ENCODE data around the gene DEAF1. TPM values are rescaled to one million over a fixed set of nuclear protein-coding genes. Genes with fewer than 3 reads are reported as not detected.

Gene DEAF1
- total RNA-seq, 2 donors from 2014 or later, result 15.5 to 26.6 TPM

DNA sequence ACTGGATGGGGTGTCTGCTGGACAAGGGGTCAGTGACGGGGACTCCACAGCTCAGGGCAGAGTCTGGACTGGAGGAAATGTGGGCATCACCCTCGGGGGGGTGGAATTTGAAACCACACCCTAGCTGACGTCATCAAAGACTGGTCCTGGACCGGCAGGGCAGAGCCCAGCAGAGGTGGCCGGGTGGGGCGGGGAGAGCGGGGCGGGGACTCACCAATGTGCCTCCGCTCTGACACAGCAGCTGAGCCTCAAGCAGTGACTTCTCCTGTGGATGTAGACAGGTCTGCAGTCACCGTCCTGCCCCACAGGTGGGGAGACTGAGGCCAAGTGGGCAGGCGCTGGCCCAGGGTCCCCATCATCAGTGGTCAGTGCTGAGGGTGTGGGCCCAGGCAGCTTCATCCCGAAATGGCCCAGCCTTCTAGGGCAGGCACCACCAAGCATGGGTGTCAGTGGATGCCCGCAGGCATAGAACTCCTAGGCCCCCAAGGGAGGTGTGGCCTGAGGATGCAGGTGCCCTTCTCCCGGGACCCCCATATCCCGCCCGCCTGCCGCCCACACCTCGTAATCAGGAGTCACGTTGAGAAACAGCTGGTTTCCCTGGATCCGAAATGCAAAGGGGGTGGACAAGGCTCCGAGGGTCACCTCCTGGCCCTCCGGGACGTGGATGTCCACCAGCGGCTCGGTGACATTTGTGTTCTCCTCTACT is 70.9 kb downstream of the DEAF1 start:
- Histone ChIP-seq H3K4me1 (peaks cover 0 to 5% of the 10 kb centered on the region in 2 donors), H3K27me3 (peaks cover 0 to 3% of the 10 kb centered on the region in 2 donors), H3K4me3 (no peak overlapping the region), H3K27ac (no peak overlapping the region), H3K36me3 (no peaks in the 10 kb centered on the region), H3K9me3 (no peaks in the 10 kb centered on the region)
- TF ChIP-seq, protein P1, sequence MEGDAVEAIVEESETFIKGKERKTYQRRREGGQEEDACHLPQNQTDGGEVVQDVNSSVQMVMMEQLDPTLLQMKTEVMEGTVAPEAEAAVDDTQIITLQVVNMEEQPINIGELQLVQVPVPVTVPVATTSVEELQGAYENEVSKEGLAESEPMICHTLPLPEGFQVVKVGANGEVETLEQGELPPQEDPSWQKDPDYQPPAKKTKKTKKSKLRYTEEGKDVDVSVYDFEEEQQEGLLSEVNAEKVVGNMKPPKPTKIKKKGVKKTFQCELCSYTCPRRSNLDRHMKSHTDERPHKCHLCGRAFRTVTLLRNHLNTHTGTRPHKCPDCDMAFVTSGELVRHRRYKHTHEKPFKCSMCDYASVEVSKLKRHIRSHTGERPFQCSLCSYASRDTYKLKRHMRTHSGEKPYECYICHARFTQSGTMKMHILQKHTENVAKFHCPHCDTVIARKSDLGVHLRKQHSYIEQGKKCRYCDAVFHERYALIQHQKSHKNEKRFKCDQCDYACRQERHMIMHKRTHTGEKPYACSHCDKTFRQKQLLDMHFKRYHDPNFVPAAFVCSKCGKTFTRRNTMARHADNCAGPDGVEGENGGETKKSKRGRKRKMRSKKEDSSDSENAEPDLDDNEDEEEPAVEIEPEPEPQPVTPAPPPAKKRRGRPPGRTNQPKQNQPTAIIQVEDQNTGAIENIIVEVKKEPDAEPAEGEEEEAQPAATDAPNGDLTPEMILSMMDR (IDR thresholded peaks at IDR 0.05), result no peak
- DNase-seq (ENCODE audit: low spot score), result no peak

GRCh38 chr11:623349-623869 is 71.6 kb downstream of the DEAF1 start:
- H3K36me3 ChIP-seq, result no peaks in the 10 kb centered on the region
- TF ChIP-seq, protein P1 (IDR thresholded peaks at IDR 0.05), result no peak
- no peaks in the 10 kb centered on the region for H3K9me3 ChIP-seq
- H3K27ac ChIP-seq, result no peak overlapping the region
- no peak for DNase-seq (ENCODE audit: low spot score)
- no peak overlapping the region for H3K4me3 ChIP-seq
- peaks cover 0 to 3% of the 10 kb centered on the region in 2 donors for H3K27me3 ChIP-seq
- H3K4me1 ChIP-seq, result peaks cover 0 to 5% of the 10 kb centered on the region in 2 donors

- Histone ChIP-seq H3K36me3 (no peaks in the 10 kb centered on the region), H3K9me3 (no peaks in the 10 kb centered on the region), H3K4me3 (no peak overlapping the region), H3K27me3 (peaks cover 0 to 3% of the 10 kb centered on the region in 2 donors), H3K4me1 (peaks cover 0 to 5% of the 10 kb centered on the region in 2 donors), H3K27ac (no peak overlapping the region)
- no peak for DNase-seq (ENCODE audit: low spot score)
- TF ChIP-seq, protein P1 (IDR thresholded peaks at IDR 0.05), result no peak
Observed at GRCh38 chr11:621838-622237, 73.2 kb downstream of the DEAF1 start.

- Histone ChIP-seq H3K27me3 (peaks cover 0 to 3% of the 10 kb centered on the region in 2 donors), H3K9me3 (no peaks in the 10 kb centered on the region), H3K36me3 (no peaks in the 10 kb centered on the region), H3K27ac (no peak overlapping the region), H3K4me1 (peaks cover 0 to 6% of the 10 kb centered on the region in 2 donors), H3K4me3 (no peak overlapping the region)
- no peak for DNase-seq (ENCODE audit: low spot score)
- TF ChIP-seq, protein P1 (IDR thresholded peaks at IDR 0.05), result no peak
Observed at GRCh38 chr11:620935-621814, 73.8 kb downstream of the DEAF1 start.

GRCh38 chr11:620201-620600 is 74.8 kb downstream of the DEAF1 start:
- no peaks in the 10 kb centered on the region for H3K27me3 ChIP-seq
- TF ChIP-seq, protein P1 (IDR thresholded peaks at IDR 0.05), result no peak
- H3K4me3 ChIP-seq, result no peak overlapping the region
- no peak overlapping the region for H3K27ac ChIP-seq
- no peaks in the 10 kb centered on the region for H3K9me3 ChIP-seq
- no peak for DNase-seq (ENCODE audit: low spot score)
- peaks cover 0 to 11% of the 10 kb centered on the region in 2 donors for H3K4me1 ChIP-seq
- H3K36me3 ChIP-seq, result no peaks in the 10 kb centered on the region
